Measurements from ENCODE around the gene FAM184A.
"Not testable (repeated sequence)": the region's sequence is repeated elsewhere in the genome, so short reads cannot be mapped to it uniquely, and the experiment has no call there.

FAM184A gene

DNA sequence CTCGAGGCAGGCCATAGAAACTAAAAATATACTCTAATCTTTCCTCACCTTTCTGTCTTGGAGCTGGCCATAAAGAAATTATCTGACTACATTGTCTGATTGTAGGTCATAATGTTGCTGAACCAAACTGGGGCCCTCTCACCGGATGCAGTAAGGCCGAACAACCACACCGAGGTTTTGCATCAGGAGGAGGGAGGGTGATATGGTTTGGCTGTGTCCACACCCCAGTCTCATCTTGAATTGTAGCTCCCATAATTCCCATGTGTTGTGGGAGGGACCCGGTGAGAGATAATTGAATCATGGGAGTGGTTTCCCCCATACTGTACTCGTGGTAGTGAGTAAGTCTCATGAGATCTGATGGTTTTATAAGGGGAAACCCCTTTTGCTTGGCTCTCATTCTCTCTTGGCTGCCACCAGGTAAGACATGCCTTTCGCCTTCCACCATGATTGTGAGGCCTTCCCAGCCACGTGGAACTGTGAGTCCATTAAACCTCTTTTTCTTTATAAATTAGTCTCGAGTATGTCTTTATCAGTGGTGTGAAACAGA is 19.4 kb upstream of the FAM184A start:
- not testable (repeated sequence) for DNase-seq

DNA sequence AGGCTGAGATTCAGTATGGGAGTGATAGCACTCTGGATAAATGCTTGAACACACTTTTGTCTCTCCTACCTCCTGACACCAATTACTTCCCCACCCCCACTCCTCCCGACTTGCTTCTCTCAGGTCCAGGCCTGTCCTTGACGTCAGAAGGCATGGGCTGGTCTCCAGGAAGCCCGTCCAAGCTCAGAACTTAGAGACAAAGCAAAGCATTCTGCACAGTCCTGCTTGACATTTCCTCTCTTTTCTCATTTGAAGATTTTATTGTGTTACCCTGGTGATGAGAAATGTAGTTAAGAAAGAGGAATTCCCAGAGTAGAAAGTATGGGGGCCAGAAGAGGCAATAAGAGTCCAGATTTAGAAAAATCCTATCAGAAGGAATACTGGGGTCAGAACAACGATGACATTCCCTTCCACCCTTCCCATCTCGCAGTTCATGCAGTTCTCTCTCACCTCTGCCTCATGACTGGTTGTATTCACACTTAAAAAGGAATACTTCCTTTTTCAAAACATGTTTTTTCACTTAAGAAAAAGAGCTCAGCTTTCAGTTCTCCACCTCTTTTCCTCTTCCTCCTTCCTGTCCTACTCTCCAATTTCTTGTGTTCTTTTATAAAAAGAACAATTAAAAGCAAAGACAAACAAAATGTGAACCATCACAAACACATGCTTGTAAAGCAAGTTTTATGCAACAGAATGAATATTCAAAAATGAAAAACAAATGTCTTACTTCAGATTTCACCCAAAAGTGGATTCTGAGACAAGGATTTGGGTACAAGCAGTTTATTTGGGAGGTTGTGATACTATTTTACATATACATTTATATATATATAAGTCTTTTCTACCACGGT is 18.5 kb upstream of the FAM184A start:
- no peak for DNase-seq

DNA sequence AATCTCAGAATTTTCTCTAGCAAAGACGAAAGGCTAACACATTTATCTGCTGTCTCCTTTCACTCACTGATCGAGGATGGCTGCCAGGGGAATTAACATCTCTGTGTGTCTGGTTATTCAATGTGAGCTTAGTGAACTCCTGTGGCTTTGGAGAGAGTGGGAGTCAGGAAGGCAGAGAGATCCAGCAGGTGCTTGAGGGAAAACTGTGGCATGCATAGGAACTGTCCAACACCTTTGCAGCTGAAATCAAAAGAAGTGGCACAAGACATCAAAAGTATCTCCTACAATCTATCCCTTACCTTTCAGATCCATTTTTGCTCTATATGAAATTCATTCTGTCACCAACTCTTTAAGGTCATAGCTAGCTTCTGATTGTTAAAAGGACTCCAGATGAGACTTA is 11.8 kb upstream of the FAM184A start:
- no peak for DNase-seq

DNA sequence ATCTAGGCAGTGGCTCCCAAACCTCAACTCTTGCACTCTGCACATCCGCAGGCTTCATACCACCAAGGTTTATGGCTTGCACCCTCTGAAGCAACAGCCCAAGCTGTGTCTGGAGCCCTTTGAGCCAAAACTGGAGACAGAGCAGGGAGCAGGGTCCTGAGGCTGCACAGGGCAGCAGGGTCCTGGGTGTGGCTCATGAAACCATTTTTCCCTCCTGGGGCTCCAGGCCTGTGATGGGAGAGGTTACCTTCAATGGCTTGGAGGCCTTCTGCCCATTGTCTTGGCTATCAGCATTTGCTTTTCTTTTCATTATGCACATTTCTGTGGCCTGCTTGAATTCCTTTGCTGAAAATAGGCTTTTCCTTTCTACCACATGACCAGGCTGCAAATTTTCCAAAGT is 6.3 kb upstream of the FAM184A start:
- DNase-seq = no peak

DNA sequence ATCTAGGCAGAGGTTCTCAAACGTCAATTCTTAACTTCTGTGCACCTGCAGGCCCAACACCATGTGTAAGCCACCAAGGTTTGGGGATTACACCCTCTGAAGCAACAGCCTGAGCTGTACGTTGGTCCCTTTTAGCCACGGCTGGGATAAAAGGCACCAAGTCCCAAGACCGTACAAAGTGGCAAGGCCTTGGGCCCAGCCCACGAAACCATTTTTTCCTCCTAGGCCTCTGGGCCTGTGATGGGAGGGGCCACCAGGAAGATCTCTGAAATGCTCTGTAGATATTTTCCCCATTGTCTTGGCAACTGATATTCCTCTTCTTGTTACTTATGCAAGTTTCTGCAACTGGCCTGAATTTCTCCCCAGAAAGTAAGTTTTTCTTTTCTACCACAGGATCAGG is 4.5 kb upstream of the FAM184A start:
- no peak for DNase-seq

DNA sequence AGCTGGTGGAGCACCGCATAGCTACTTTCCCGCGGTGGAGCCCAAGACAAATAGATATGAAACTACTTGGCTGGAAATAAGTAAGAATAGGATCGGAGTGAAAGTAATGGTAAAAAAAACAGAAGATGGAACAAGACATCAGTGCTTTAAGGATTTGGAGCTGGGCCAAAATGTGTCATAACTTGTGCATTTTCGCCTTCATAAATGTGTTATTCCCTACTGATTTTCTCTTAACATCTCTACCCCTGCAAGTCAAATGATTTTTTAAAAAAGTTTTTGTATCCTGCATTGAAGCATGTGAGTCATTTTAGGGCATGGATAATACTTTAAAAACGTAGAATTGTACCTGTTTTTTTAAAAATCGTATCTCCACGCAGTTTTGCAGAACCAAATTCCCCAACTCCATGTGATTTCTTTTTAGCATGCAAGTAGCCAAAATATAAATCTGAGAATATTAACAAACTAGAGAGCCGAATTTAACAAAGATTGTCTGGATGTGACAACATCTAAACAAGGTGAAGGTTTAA is 882 bp upstream of the FAM184A start:
- no peak for DNase-seq

DNA sequence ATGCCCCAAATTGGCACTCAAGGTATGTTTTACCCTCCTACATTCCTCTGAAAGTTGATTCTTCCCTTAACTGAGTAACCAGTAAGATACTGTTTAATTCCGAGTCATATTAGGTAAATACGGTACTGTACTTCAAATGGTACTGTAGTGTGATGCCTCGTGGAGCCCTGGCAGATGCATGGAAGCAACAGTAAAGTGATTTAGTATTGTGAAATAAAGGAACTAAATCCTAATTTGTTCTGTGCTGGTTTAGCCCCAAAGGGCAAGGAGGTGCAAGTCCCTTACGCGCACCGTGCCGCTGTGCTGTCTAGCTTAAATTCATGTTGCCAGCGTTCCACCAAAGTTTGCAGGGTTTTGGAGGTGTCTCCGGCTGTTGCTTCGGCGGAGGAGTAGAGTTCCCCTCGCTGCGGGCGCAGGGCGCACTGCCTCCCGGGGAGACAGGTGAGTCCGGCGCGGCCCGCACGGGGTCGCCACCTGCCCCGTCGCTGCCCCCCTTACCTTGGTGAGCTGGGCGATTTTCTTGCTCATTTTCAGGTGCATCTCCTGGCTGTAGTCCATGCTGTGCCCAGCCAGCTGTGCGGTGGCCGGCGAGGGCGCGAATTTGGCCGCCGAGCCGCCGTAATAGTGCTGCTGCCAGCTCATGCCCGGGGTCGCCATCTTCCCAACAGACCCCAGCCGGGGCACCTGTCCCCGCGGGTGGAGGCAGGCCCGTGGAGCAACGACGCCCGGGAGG is 655 bp downstream of the FAM184A start:
- DNase-seq = peak; percentile 29

DNA sequence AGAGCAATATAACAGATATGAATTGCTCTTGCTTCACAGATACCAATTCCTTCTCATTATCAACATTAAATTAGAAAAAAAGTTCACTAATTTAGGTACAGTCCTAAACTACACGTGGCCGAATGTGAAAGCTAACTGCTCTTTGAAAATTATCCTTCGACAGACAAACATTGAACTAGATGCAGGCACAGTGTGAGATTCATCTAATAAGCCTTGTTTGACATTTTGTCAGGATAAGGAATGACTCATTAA is 1.1 kb downstream of the FAM184A start:
- DNase-seq = no peak

DNA sequence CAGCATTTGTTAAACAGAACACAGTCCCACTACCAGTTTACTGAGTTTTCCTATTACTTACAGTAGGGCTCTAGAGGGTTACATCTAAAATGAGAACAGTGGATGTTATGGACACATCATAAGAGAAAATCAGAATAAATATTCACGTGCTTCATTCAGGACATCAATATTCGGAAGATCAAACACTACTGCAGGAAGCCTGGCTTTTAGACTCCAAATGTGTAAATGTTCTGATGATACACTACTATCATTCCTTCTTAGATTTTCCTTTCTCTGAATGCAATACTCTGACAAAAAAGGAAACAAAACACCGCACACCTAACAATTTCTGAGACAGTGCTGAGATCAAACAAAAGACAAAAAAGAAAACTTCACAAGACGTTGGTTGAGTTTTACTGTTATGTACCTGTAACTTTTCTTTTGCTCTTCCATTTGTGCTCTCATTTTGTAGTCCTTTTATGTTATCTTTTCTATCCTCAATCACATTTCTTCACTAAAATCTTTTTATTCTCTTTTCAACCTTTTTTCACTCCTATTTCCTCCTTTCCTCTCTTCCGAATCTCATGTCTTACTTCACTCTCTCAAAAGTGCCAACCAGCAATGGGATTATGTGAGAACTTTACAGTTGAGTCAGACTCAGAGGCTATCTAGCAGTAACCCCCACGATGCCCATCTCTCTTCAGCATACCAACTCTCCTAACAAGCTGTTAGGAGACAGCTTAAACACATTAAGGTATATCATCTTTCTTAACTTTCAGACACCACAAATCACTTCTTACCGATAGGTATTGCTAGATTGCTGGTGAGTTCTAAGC is 1.7 kb downstream of the FAM184A start:
- peak; percentile 10 for DNase-seq

DNA sequence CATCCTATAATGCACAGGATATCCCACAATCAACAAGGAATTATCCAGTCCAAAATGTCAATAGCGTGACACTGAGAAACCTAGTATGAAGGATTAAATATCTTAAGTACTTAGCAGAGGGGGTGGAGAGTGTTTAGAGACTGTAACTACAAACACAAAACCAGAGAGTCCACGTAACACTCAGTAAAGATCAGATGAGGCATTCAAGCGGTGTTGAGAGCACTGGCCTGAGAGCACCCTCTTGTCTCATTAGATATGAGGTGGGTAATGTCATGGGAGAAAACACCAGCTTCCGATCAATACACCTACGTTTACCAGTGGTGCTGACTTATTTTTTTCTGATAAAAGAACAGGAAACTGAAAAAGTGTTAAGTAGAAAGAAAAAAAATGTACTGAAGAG is 2.3 kb downstream of the FAM184A start:
- no peak for DNase-seq

DNA sequence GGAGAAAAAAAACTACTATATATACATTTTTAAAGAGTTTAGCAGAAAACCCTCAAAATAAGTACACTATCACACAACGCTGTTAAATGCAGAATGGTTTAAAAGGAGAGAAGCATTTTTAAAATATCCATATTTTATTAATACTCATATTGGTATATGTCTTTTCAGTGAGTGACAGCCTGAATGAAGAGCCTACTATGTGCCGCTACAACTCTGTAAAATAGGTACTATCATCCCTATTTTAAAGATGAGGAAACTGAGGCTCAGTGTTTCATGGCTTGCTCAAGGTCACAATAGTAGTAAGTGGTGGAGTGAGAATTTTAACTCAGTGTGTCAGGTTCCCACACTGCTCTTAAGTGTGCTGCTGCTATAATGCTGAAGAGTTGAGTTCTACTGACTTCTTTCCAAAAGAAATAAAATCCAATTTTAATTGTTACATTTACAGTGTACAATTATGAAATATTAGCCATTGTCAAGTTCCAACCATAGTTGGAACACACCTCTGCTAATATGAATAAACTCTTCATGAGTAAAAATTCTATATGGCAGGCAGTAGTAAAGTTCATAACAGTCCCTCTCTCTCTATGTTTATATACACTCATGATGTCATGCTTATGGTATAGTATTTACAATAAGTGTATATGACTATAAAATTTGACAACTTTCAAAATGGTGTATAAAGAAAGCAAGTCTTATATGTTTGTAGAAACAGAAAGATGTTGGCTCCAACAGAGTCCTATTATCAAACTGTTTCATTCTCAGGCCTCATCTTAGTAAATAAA is 3.1 kb downstream of the FAM184A start:
- no peak for DNase-seq

DNA sequence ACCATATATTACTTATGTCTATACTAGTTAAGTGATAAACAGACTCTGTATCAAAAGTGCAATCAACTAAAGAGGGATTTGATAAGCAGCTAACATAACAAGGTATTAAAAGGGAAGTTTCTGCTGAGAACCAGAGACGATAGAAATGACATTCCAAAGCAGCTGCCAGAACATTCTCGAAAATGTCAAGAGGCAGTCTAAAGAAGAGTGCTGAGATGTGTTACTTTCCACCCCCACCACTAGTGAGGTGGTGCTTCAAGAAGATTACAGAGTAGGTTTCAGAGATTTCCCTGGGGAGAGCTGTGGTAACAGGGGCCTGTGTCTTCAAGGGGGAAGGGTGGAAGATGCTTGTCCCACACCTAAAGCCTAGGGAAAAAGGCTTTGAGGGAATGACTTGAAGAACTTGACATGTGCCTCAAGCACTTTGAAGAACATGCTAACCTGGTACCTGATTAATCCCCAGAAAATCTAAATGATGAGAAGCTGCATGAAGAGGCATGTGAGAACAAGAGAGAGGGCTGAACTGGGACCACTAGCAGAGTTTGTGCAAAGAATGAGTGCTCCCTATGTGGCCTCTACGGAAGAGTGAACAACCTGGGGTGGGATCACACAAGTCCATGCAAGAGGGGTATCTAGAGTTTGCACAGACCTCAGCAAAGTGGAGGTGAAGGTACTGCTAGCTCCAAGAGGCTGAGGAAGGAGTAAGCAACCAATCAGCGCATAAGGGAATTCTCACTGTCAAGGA is 5.0 kb downstream of the FAM184A start:
- no peak for DNase-seq

DNA sequence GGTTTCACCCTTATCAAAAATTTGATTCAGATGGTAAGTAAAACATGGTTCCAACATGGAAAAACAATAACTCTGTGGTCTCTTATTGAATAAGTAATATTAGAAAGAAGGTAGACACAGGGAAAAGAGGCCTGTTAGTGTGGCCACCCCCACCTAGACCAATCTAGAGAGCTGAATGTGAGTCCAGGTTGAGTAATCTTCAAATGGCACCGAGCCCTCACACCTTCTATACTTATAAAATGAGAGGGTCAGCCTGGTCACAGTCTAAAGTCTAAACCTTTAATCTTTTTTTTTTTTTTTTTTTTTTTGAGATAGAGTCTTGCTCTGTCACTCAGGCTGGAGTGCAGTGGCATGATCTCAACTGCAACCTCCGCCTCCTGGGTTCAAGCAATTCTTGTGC is 6.9 kb downstream of the FAM184A start:
- DNase-seq = no peak

DNA sequence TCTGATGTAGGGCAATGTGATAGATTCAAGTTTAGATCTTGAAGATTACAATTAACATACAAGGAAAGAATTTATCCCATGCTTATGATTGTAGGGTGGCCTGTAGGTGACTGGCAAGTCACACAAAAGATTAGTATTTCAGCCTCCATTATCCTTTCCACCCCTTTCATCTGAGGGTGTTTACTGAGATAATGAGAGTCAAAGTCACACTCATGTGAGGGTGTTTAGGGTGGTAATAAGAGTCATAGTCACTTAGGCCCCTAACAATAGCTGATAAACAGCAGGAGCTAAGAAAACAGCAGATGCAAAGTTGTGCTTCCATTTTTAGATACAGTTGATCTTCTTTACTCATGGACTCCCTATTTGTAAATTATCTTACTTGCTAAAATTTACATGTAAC is 11.4 kb downstream of the FAM184A start:
- DNase-seq = no peak

DNA sequence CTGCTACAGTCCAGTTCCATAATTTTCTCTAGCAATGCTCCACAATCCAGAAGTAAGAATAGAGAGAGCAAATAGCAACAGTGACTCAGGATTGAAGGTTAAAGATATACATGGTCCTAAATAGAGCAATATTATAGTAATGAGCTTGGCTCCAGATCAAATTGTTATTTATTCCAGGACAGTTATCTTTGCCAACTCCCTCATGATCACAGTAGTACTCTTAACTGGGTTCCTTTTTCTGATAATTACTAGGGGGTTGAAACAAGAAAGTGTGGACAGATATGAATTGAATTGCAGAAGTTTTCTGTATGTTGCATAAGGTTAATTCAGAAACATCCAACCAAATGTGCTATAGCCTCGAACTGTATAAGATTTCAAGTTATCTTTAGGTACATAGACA is 11.9 kb downstream of the FAM184A start:
- DNase-seq = no peak

DNA sequence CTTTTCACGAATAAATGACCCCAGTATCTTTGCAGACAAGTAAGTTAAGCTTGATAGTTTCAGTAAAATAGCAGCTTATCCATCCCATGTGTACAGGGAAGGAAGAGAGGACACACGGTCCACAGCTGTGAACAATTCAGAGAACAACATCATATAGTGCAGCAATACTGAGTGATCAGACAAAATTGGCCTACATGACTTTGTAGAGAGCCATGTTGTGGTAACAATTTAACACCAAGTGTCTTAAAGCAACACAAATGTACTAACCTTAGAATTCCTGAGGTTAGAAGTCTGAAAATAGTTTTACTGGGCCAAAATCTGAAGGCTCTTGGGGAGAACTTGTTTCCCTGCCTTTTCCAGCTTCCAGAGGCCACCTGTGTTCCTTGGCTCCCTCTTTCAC is 12.5 kb downstream of the FAM184A start:
- DNase-seq = no peak

DNA sequence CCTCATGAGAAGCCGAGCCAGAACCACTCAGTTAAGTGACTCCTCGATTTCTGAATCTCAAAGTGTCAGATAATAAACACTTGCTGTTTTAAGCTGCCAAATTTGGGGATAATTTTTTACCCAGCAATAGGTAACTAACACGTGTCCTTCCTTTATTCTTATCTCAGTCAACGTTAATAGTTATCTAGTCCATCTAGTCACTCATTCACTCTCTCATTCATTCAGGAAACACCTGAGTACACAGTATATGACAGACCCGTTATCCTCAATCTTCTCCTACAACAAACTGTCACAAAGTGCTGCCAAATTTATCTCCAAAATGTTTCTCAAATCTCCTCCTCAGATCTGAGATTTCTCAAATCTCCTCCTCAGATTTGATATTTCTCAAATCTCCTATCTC is 13.1 kb downstream of the FAM184A start:
- DNase-seq = no peak

DNA sequence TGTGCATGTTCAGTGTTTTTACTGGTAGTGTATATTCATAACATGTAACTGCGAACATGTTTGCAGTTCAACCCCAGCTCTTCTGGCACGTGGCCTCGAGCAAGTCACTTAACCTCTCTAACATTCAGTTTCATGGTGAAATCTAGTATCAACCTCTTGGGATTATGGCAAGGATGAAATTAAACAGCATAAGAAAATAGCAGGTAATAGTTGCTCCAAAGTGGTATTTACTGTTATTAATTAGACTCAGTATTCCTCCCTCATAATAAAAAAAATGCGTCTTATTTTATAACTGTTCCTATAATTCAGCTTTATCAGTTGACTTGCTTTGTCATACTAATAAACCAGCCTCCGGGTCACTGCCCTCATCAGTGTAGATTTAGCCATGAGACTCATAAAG is 15.0 kb downstream of the FAM184A start:
- no peak for DNase-seq

DNA sequence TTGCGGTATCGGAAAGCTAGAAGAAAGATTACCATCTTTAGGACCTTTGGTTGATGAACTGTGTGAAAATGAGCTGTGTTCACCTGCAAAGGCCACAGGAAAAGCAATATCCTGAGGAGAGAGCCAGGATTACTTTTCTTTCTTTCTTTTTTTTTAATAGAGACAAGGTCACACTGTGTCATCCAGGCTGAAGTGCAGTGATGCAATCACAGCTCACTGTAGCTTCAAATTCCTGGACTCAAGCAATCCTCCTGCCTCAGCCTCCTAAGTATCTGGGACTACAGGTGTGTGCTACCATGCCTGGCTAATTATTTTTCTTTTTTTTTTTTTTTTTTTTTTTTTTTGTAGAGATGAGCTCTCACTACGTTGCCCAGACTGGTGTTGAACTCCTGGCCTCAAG is 17.2 kb downstream of the FAM184A start:
- DNase-seq = no peak

DNA sequence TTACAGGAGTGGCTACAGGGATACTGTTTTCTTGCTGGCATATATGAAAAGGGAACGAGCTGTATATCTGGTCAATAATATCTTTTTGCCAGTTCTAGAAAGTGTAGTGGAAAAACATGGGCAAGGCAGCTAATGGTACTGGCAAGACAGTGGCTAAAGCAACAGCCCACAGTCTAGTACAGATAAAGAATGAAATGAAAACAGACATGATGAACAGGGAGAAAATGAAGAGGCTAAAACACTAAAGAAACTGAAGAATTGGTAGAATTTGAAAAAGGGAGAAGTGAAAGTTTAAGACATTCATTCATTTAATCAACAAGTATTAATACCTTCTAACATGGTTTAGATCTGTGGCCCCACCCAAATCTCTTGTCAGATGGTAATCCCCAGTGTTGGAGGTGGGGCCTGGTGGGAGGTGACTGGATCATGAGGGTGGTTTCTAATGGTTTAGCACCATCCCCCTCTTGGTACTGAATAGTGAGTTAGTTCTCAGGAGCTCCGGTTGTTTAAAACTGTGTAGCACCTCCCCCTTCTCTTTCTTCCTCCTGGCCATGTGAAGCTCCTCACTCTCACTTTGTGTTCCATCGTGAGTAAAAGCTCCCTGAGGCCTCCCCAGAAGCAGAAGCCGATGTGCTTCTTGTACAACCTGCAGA is 18.1 kb downstream of the FAM184A start:
- DNase-seq = no peak

DNA sequence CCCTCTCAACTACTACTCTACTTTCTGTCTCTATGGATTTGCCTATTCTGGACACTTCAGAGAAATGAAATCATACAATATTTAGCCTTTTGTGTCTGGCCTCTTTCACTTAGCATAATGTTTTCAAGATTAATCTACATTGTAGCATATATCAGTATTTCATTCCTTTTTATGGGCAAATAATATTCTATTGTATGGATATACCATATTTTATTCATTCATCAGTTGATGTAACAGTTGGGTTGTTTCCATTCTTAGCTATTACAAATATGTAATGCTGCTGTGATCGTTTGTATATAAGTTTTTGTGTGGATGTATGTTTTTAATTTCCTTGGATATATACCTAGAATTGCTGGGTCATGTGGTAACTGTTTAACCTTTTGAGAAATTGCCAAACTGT is 23.4 kb downstream of the FAM184A start:
- DNase-seq = no peak
